Measurements from ENCODE around the gene OLFM3. TPM values are rescaled to one million over a fixed set of nuclear protein-coding genes. Genes with fewer than 3 reads are reported as not detected.

Gene OLFM3
- polyA plus RNA-seq, 1 of the 3 experiments (the other 2 are of a cell fraction) = not detected

DNA sequence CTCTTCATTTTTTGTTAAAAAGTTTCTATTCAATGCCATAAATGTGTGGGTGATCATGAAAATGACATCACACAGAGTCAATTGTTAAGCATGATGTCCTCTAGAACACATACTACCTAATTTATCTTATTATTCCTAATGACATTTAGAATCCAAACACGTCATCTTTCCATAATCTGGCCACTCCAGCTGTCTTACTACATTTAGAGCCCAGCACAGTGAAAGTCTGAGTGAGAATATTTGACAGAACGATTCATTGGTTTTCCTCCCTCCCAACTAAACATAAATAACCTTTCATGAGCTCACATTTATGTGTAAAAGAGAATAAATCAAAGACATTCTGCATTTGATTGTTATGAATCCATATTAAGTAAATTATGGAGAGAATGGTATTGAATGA lies 160.7 kb downstream of the OLFM3 start:
- Histone ChIP-seq H3K79me2 (ENCODE audit: insufficient read depth) (no peaks in the 10 kb centered on the region), H3F3A (replicated peaks; ENCODE audit: insufficient read depth) (no peaks in the 10 kb centered on the region), H4K20me1 (ENCODE audit: insufficient read depth) (no peaks in the 10 kb centered on the region), H3K36me3 (replicated peaks in 1 of 2; ENCODE audit: control insufficient read depth in 1 of 2, insufficient read depth in 2 of 2, low read length in 1 of 2) (no peaks in the 10 kb centered on the region), H3K9me2 (no peaks in the 10 kb centered on the region), H3K4me3 (ENCODE audit: low read depth in 2 of 2, low read length in 1 of 2) (no peak overlapping the region), H3K9me3 (no peaks in the 10 kb centered on the region), H2AFZ (ENCODE audit: low read depth) (no peak overlapping the region), H3K4me2 (no peak overlapping the region), H3K27me3 (ENCODE audit: insufficient read depth) (no peaks in the 10 kb centered on the region), H3K9ac (no peak overlapping the region), H3K27ac (ENCODE audit: low read depth in 2 of 2, low read length in 1 of 2) (no peak overlapping the region), H3K4me1 (ENCODE audit: control insufficient read depth in 1 of 2, insufficient read depth in 2 of 2, low read depth in 1 of 2, low read length in 1 of 2) (no peaks in the 10 kb centered on the region)
- POLR2A ChIA-PET = no interaction called here
- no peak for DNase-seq
- TF ChIP-seq NRF1 (IDR thresholded peaks at IDR 0.05; ENCODE audit: low read depth, low read length) = no peak
- 4% methylated on average over 2 of the region's 2 CpGs for WGBS (ENCODE audit: low lambda C conversion rate)
- CTCF ChIA-PET = interaction anchor here (0.9 kb wide), 1 partner anchor 16 kb away, joined by 3 read pairs; no protein-coding TSS in a partner anchor

DNA sequence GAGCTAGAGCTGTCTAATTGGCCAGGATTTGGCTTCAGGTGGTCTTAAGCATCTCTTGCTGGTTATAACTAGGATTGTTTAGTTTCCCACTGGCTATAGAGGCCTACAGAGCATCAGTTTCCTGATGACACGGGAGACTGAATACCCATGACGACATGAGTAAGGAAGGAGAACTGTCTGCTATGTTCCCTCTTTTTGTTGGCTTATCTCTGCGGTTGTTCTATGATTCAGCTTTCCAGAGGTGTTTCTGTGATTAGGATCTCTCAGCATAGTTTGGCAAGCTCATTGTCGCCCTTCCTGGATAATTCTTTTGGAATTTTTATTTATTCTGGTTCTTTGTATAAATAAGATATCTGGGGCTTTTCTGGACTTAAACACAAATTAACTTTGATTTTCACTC lies 163.4 kb downstream of the OLFM3 start:
- no peaks in the 10 kb centered on the region for H3F3A ChIP-seq (replicated peaks; ENCODE audit: insufficient read depth)
- H3K36me3 ChIP-seq (replicated peaks in 1 of 2; ENCODE audit: control insufficient read depth in 1 of 2, insufficient read depth in 2 of 2, low read length in 1 of 2) = no peaks in the 10 kb centered on the region
- H3K9me3 ChIP-seq = no peaks in the 10 kb centered on the region
- no peak for TF ChIP-seq JUND (IDR thresholded peaks at IDR 0.05)
- no peak for TF ChIP-seq ELF1 (IDR thresholded peaks at IDR 0.05)
- no peak for TF ChIP-seq RFX5 (IDR thresholded peaks at IDR 0.05; ENCODE audit: low read length)
- TF ChIP-seq, protein P1, sequence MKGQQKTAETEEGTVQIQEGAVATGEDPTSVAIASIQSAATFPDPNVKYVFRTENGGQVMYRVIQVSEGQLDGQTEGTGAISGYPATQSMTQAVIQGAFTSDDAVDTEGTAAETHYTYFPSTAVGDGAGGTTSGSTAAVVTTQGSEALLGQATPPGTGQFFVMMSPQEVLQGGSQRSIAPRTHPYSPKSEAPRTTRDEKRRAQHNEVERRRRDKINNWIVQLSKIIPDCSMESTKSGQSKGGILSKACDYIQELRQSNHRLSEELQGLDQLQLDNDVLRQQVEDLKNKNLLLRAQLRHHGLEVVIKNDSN (IDR thresholded peaks at IDR 0.05; ENCODE audit: borderline replicate concordance, low read depth) = no peak
- no peak overlapping the region for H3K27ac ChIP-seq (ENCODE audit: low read depth in 2 of 2, low read length in 1 of 2)
- no peak overlapping the region for H3K4me2 ChIP-seq
- no peak overlapping the region for H2AFZ ChIP-seq (ENCODE audit: low read depth)
- H3K27me3 ChIP-seq (ENCODE audit: insufficient read depth) = no peaks in the 10 kb centered on the region
- WGBS (ENCODE audit: low lambda C conversion rate) = 27% methylated on average over 4 of the region's 4 CpGs
- no peaks in the 10 kb centered on the region for H3K9me2 ChIP-seq
- H3K4me1 ChIP-seq (ENCODE audit: control insufficient read depth in 1 of 2, insufficient read depth in 2 of 2, low read depth in 1 of 2, low read length in 1 of 2) = no peaks in the 10 kb centered on the region
- no peak overlapping the region for H3K4me3 ChIP-seq (ENCODE audit: low read depth in 2 of 2, low read length in 1 of 2)
- H3K9ac ChIP-seq = no peak overlapping the region
- DNase-seq = no peak
- ChIA-PET CTCF (no interaction called here), POLR2A (no interaction called here)
- H3K79me2 ChIP-seq (ENCODE audit: insufficient read depth) = no peaks in the 10 kb centered on the region
- no peaks in the 10 kb centered on the region for H4K20me1 ChIP-seq (ENCODE audit: insufficient read depth)

GRCh38 chr1:101826416-101826815 lies 170.3 kb downstream of the OLFM3 start:
- CTCF ChIA-PET = interaction anchor here (1.3 kb wide), 1 partner anchor 20 kb away, joined by 3 read pairs; no protein-coding TSS in a partner anchor
- no peak overlapping the region for H2AFZ ChIP-seq (ENCODE audit: low read depth)
- H3K27ac ChIP-seq (ENCODE audit: low read depth in 2 of 2, low read length in 1 of 2) = no peak overlapping the region
- no peak overlapping the region for H3K4me3 ChIP-seq (ENCODE audit: low read depth in 2 of 2, low read length in 1 of 2)
- H3K9ac ChIP-seq = no peak overlapping the region
- POLR2A ChIA-PET = no interaction called here
- H3K9me3 ChIP-seq = no peaks in the 10 kb centered on the region
- no peak for DNase-seq
- H3K79me2 ChIP-seq (ENCODE audit: insufficient read depth) = no peaks in the 10 kb centered on the region
- TF ChIP-seq NRF1 (IDR thresholded peaks at IDR 0.05; ENCODE audit: low read depth, low read length) (no peak), FOSL2 (IDR thresholded peaks at IDR 0.05; ENCODE audit: borderline replicate concordance, low read depth) (no peak), MXI1 (IDR thresholded peaks at IDR 0.05; ENCODE audit: low read depth, low read length) (no peak), RXRA (IDR thresholded peaks at IDR 0.05; ENCODE audit: borderline replicate concordance, low read depth) (no peak), RAD21 (IDR thresholded peaks at IDR 0.05; ENCODE audit: low read length) (no peak), REST (IDR thresholded peaks at IDR 0.05; ENCODE audit: low read depth, low read length) (no peak), USF2 (IDR thresholded peaks at IDR 0.05; ENCODE audit: borderline replicate concordance, low read depth, low read length) (no peak), TCF12 (IDR thresholded peaks at IDR 0.05) (no peak), ZBTB33 (IDR thresholded peaks at IDR 0.05; ENCODE audit: borderline replicate concordance, low read depth) (no peak), SMC3 (IDR thresholded peaks at IDR 0.05; ENCODE audit: low read depth, low read length) (no peak), POLR2AphosphoS5 (IDR thresholded peaks at IDR 0.05; ENCODE audit: low read depth, low read length) (no peak), RFX5 (IDR thresholded peaks at IDR 0.05; ENCODE audit: low read length) (no peak)
- H3K27me3 ChIP-seq (ENCODE audit: insufficient read depth) = no peaks in the 10 kb centered on the region
- H3K4me1 ChIP-seq (ENCODE audit: control insufficient read depth in 1 of 2, insufficient read depth in 2 of 2, low read depth in 1 of 2, low read length in 1 of 2) = no peaks in the 10 kb centered on the region
- H3K9me2 ChIP-seq = no peaks in the 10 kb centered on the region
- H3F3A ChIP-seq (replicated peaks; ENCODE audit: insufficient read depth) = no peaks in the 10 kb centered on the region
- no peak overlapping the region for H3K4me2 ChIP-seq
- no peaks in the 10 kb centered on the region for H3K36me3 ChIP-seq (replicated peaks in 1 of 2; ENCODE audit: control insufficient read depth in 1 of 2, insufficient read depth in 2 of 2, low read length in 1 of 2)
- H4K20me1 ChIP-seq (ENCODE audit: insufficient read depth) = no peaks in the 10 kb centered on the region
